Loucy (cell line): ENCODE data around the gene EYA3.

Source experiments
- CTCF ChIP-seq: fragments of 200-600 bp; sonication (generic); conservative IDR thresholded peaks from 2 replicates; pipeline ENCODE4 v1.5.1; 2014; ENCODE audit warnings: mild to moderate bottlenecking, antibody characterized with exemption, low read length
- EZH2phosphoT487 ChIP-seq: fragments of 200-600 bp; IDR thresholded peaks from 2 replicates; pipeline ENCODE4 v1.6.1; 2018; ENCODE audit warnings: antibody characterized with exemption, mild to moderate bottlenecking, moderate library complexity, borderline replicate concordance

GRCh38 chr1:28136169-28136921 is 47.9 kb upstream of the EYA3 start:
- TF ChIP-seq CTCF (no peak), EZH2phosphoT487 (no peak)
